Endometrial microvascular endothelial cells (primary cell): ENCODE measurements around the gene KCNS1. TPM values are rescaled to one million over a fixed set of nuclear protein-coding genes. Genes with fewer than 3 reads are reported as not detected.
"Not testable (repeated sequence)": the region's sequence is repeated elsewhere in the genome, so short reads cannot be mapped to it uniquely, and the experiment has no call there.

Experiments
- in situ Hi-C: cut with HindIII; loops from 2 replicates; pipeline ENCODE4 v1.10.0; 2017; ENCODE audit warnings: low sequenced_read_pairs, low pct_unique_long_range_greater_than_20kb; ENCODE audit errors: inconsistent ontology term
- total RNA-seq: library from RNA; depleted of rRNA; stranded (reverse); fragments of >200 nt; gene quantifications from one replicate; pipeline ENCODE4 v1.2.3, GENCODE V29; 2015; ENCODE audit errors: inconsistent ontology term

Gene KCNS1
- total RNA-seq, 1 donor from 2014 or later, result not detected

DNA sequence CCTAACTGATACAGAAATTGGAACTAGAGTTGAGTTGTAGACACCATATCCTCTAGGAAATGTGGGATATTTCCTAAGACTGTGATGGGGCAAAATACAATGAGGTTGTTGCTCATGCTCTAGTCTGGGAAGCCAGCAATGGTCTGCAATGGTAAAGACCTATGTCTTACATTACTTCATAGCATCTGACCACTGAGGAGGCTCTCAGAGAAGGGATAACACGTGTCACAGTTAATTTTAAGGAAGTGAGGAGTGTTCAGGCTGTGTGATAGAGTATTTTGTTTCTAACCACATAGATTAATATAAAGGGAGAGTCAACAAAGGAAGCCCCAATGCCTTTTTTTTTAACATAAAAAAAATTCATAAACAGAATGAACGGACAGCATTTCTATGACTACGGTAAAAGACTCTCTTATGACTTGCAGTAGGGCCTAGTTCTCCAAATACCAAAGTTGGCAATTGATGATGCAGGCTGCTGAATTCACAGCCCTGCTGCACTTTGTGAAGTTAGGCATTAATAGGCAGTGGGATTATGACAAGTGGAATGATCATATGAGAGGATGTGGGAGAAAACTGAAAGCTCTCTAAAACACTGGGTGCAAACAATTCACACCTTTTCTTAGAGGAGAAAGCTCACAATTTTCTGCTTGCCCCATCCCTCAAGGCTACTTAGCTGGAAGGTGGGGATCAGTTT, 13.7 kb downstream of the KCNS1 start:
- in situ Hi-C loops, result loop anchor here (25.0 kb wide), 1 partner anchor 200 kb away; no protein-coding TSS in a partner anchor

DNA sequence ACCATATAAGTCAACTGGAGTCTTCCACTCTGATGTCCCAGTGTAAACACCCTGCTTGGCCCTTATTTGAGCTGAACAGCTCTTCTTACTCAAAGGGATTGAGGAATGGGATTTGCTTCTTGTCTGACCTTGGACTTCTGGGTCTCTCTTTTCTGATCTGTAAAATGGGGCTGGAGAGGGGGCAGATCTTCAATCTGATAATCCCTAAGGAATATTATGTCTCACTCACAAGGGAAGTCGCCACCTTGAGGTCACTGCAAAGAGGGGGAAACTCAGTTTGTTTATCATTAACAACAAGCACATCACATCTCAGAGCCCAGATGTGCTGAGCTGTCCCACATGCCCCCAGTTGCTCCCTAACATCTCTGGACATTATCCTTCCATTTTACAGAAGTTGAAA, 15.1 kb downstream of the KCNS1 start:
- in situ Hi-C loops, result loop anchor here (25.0 kb wide), 1 partner anchor 201 kb away; no protein-coding TSS in a partner anchor

GRCh38 chr20:45085289-45085688, 15.6 kb downstream of the KCNS1 start:
- in situ Hi-C loops, result loop anchor here (25.0 kb wide), 1 partner anchor 202 kb away; no protein-coding TSS in a partner anchor

- in situ Hi-C loops, result loop anchor here (25.0 kb wide), 1 partner anchor 204 kb away; no protein-coding TSS in a partner anchor
Measured at GRCh38 chr20:45083127-45083526, 17.8 kb downstream of the KCNS1 start.

DNA sequence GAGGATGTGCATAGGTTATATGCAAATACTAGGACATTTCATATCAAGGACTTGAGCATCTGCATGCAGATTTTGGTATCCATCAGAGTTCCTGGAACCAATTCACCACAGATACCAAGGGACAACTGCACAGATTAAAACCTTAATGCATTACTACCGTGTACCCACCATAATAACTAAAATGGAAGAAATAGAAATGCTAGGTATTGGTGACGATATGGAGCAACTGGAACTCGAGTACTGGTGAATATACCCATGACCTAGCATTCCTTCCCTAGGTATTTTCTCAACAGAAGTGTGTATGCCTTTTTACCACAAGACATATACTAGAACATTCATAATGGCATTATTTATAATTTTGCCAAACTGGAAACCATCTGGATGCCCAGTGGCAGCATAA, 18.5 kb downstream of the KCNS1 start:
- in situ Hi-C loops, result loop anchor here (25.0 kb wide), 1 partner anchor 205 kb away; no protein-coding TSS in a partner anchor

GRCh38 chr20:45080867-45081624, 19.9 kb downstream of the KCNS1 start:
- in situ Hi-C loops, result loop anchor here (25.0 kb wide), 1 partner anchor 206 kb away; no protein-coding TSS in a partner anchor

DNA sequence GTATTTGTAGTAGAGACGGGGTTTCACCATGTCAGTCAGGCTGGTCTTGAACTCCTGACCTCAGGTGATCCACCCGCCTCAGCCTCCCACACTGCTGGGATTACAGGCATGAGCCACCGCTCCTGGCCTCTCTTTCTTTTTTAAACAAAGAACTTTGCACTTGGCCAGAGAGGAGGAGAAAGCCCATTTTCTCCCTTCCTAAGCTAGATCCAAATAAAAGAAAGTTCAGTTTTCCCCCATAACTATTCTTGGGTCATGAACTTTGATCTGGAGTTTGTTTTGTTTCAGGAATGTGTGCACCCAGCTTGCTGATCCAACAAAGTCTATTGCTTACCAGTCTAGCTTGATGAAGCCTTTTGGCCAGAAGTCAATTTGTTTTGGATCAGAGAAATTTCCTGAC, 23.4 kb downstream of the KCNS1 start:
- in situ Hi-C loops, result loop anchor here (25.0 kb wide), 1 partner anchor 210 kb away; no protein-coding TSS in a partner anchor

- in situ Hi-C loops, result no loop called here
Measured at GRCh38 chr20:45073221-45073620, 27.7 kb downstream of the KCNS1 start.

GRCh38 chr20:45072066-45072465, 28.9 kb downstream of the KCNS1 start:
- in situ Hi-C loops, result no loop called here

GRCh38 chr20:45070932-45071632, 29.8 kb downstream of the KCNS1 start:
- in situ Hi-C loops, result no loop called here

- in situ Hi-C loops, result no loop called here
Measured at GRCh38 chr20:45069261-45069660, 31.7 kb downstream of the KCNS1 start.

DNA sequence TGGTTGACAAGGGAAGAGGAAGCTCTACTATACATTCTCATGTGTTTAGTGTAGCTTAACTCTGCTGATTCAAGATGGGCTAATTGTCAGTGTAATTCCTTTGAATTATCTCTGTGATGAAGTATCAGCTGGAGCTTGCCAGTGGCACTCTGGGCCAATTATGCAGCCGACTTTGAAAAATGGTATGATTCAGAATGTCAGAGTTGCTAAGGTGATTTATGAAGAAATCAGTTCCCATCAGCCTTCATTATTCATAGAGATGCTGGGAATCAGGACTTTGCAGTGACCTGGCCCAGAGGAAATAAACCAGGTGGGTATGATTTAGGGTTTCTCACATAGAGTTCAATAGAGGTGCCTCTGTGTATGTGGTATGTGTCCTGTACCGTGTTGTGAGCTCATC, 33.4 kb downstream of the KCNS1 start:
- in situ Hi-C loops, result no loop called here

DNA sequence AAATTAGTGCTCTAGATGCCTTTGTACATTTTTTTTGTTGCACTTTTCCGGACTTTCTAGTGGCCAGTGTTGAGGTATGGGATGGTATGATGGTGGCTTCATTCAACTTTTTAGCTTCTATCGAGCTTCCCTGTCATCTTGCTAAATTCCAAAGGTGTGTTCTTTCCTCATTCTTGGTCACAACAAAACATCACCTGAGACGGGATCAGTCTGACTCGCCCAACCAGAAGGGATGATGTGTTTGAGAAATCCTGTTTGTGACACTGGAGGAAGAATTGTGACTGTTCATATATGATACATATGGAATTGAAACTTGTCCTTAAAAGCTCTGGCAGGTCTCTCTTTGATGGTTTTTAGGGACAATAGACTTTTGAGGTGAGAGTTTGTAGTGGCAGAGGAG, 33.8 kb downstream of the KCNS1 start:
- in situ Hi-C loops, result no loop called here

DNA sequence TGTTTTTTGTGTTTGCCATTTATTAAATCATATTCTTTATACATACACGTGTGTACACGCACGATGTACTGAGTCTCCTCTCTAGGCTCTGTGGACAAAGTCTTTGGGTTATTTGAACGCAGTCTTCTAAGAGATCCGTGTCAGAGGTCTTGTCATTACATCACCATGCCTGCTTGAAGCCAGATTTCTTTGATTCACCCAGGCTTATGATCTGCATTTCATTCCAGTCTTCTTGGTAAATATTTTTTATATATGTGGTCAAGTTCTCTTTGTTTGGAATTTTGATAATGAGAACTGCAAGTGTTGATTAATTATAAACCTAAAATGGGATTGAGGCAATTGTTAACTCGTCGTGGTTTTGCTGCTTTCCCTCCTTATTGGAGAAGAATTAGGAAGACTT, 34.6 kb downstream of the KCNS1 start:
- in situ Hi-C loops, result no loop called here

GRCh38 chr20:45064812-45065211, 36.1 kb downstream of the KCNS1 start:
- in situ Hi-C loops, result no loop called here

- in situ Hi-C loops, result not testable (repeated sequence)
Measured at GRCh38 chr20:45063107-45063506, 37.8 kb downstream of the KCNS1 start.

GRCh38 chr20:45061244-45061643, 39.7 kb downstream of the KCNS1 start:
- in situ Hi-C loops, result no loop called here

DNA sequence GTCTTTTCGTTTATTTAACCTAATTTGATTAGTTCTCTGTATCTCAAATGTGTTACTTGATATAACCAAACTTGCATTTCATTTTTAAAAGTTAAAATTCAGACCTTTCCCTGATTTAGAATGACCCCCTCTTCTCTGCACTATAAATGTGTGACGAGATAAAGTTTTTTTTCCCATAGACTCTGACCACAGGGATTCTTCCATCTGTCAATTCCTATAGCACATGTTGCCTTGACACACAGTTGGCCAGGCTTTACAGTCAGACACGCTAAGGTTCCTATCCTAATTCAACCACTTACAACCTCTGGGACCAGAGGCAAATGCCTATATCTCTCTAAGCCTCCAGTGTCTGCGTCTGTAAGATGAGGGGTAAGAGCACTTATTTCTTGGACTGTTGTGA, 40.6 kb downstream of the KCNS1 start:
- in situ Hi-C loops, result no loop called here

DNA sequence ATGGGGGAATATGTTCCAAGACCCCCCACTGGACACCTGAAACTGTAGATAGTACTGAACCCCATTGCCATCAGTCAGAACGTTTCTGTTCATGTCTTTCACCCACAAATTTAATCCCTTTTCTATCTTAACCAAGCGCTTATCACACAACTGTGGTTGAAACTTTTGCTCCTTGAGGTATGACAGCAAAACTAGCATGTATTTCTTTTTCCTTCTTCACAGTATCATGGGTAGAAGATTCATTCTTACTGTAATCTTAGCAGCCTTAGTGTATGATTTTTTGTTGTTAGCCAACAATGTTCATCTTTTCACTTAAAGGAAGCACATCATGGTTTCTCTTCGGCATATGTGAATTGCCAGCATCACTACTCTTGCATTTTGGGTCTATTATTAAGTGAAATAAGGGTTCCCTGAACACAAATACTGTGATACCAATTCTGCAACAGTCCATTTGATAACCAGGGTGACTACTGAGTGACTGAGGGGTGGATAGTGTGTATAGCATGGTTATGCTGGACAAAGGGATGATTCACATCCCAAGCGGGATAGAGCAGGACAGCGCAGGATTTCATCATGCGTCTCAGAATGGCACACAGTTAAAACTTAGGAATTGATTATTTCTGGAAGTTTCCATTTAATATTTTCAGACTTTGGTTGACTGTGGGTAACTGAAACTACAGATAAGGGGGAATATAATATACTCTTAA, 41.8 kb downstream of the KCNS1 start:
- in situ Hi-C loops, result no loop called here
